ENCODE results near the gene SEMA3F.

The SEMA3F gene

DNA sequence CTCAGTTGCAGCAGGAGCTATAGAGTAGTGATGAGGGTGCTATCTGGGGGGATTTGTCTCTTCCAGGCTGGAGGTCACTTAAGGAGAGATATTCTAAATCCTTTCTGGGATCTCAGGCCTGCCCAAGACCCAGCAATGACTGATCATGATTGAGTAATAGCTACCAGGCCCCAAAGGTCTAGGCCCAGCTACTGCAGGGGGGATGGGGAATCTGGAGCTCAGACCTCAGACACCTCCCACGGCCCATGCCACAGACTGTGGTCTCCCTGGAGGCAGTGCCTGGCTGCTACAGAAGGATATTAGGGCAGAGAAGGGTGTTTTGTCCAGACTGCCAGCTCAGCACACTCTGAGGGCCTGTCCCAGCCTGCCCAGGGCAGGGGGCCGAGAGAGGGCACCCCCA is 56.8 kb downstream of the SEMA3F start:
- no peaks in the 10 kb centered on the region for H3K36me3 Mint-ChIP-seq
- no peaks in the 10 kb centered on the region for H3K4me1 Mint-ChIP-seq (ENCODE audit: low read depth)
- H3K27ac Mint-ChIP-seq = no peak overlapping the region
- no peak overlapping the region for H3K4me3 Mint-ChIP-seq
- H3K27me3 Mint-ChIP-seq = no peaks in the 10 kb centered on the region
- H3K9me3 Mint-ChIP-seq (ENCODE audit: low read depth) = no peaks in the 10 kb centered on the region

GRCh38 chr3:50212502-50212901 is 57.4 kb downstream of the SEMA3F start:
- Mint-ChIP-seq H3K4me3 (no peak overlapping the region), H3K4me1 (ENCODE audit: low read depth) (no peaks in the 10 kb centered on the region), H3K9me3 (ENCODE audit: low read depth) (no peaks in the 10 kb centered on the region), H3K27ac (no peak overlapping the region), H3K27me3 (no peaks in the 10 kb centered on the region), H3K36me3 (no peaks in the 10 kb centered on the region)

- no peaks in the 10 kb centered on the region for H3K27me3 Mint-ChIP-seq
Measured at GRCh38 chr3:50212971-50213370, 57.8 kb downstream of the SEMA3F start.

DNA sequence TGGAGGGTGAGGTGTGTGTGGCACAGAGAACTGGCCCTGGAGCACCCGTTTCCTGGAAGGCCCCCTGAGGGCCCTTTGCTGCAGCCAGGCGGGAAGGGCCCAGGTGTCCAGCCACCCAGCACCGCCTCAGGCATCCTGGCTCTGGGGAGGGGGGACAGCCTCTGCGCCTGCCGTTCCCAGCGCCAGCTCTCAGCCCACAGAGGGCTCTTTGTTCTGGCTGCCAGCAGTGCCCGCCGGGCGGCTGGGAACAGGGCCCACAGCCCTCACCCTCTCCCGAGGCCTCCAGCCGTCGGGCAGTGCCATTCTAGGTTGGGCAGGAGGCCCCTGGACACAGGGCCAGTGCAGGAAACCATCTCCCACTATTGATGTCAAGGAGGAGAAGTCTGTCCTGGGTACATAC is 58.2 kb downstream of the SEMA3F start:
- no peaks in the 10 kb centered on the region for H3K27me3 Mint-ChIP-seq
- no peaks in the 10 kb centered on the region for H3K36me3 Mint-ChIP-seq
- H3K27ac Mint-ChIP-seq = no peak overlapping the region
- no peak overlapping the region for H3K4me3 Mint-ChIP-seq
- H3K4me1 Mint-ChIP-seq (ENCODE audit: low read depth) = no peaks in the 10 kb centered on the region
- no peaks in the 10 kb centered on the region for H3K9me3 Mint-ChIP-seq (ENCODE audit: low read depth)

More at GRCh38 chr3:50212971-50213370, 57.8 kb downstream of the SEMA3F start:
- no peak overlapping the region for H3K27ac Mint-ChIP-seq
- no peaks in the 10 kb centered on the region for H3K4me1 Mint-ChIP-seq (ENCODE audit: low read depth)
- no peaks in the 10 kb centered on the region for H3K9me3 Mint-ChIP-seq (ENCODE audit: low read depth)
- H3K36me3 Mint-ChIP-seq = no peaks in the 10 kb centered on the region
- no peak overlapping the region for H3K4me3 Mint-ChIP-seq

DNA sequence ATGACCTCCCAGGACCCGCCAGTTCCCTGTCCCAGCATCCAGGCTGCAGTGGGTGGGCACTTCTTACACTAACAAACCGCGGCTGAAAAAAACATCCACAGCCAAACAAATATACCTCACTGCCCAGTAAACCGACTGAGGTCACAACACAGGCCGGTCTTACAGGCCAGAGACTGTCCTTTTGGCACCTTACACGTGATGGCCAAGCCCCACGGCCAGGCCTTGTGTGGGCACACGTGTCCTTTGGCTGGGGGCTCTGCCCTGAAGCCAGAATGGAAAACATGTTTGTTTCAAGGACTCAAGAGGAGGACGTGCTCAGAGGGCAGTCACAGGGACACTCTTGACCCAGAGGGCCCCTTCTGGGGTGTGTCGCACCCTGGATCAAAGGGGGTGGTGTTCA is 59.7 kb downstream of the SEMA3F start:
- no peaks in the 10 kb centered on the region for H3K9me3 Mint-ChIP-seq (ENCODE audit: low read depth)
- H3K36me3 Mint-ChIP-seq = no peaks in the 10 kb centered on the region
- no peaks in the 10 kb centered on the region for H3K4me1 Mint-ChIP-seq (ENCODE audit: low read depth)
- no peak overlapping the region for H3K4me3 Mint-ChIP-seq
- H3K27me3 Mint-ChIP-seq = no peaks in the 10 kb centered on the region
- no peak overlapping the region for H3K27ac Mint-ChIP-seq

GRCh38 chr3:50215529-50215928 is 60.4 kb downstream of the SEMA3F start:
- no peaks in the 10 kb centered on the region for H3K36me3 Mint-ChIP-seq
- no peaks in the 10 kb centered on the region for H3K4me1 Mint-ChIP-seq (ENCODE audit: low read depth)
- no peaks in the 10 kb centered on the region for H3K27me3 Mint-ChIP-seq
- no peaks in the 10 kb centered on the region for H3K9me3 Mint-ChIP-seq (ENCODE audit: low read depth)
- no peak overlapping the region for H3K4me3 Mint-ChIP-seq
- H3K27ac Mint-ChIP-seq = no peak overlapping the region

GRCh38 chr3:50217681-50218080 is 62.6 kb downstream of the SEMA3F start:
- Mint-ChIP-seq H3K9me3 (ENCODE audit: low read depth) (no peaks in the 10 kb centered on the region), H3K4me1 (ENCODE audit: low read depth) (no peaks in the 10 kb centered on the region), H3K4me3 (no peak overlapping the region), H3K27ac (no peak overlapping the region), H3K27me3 (no peaks in the 10 kb centered on the region), H3K36me3 (no peaks in the 10 kb centered on the region)

- H3K4me1 Mint-ChIP-seq (ENCODE audit: low read depth) = no peaks in the 10 kb centered on the region
- H3K9me3 Mint-ChIP-seq (ENCODE audit: low read depth) = no peaks in the 10 kb centered on the region
- H3K27ac Mint-ChIP-seq = no peak overlapping the region
- H3K27me3 Mint-ChIP-seq = no peaks in the 10 kb centered on the region
- H3K4me3 Mint-ChIP-seq = no peak overlapping the region
- no peaks in the 10 kb centered on the region for H3K36me3 Mint-ChIP-seq
Measured at GRCh38 chr3:50218448-50218847, 63.3 kb downstream of the SEMA3F start.

GRCh38 chr3:50219285-50219684 is 64.2 kb downstream of the SEMA3F start:
- H3K27me3 Mint-ChIP-seq = no peaks in the 10 kb centered on the region
- H3K4me1 Mint-ChIP-seq (ENCODE audit: low read depth) = no peaks in the 10 kb centered on the region
- H3K27ac Mint-ChIP-seq = no peak overlapping the region
- no peaks in the 10 kb centered on the region for H3K36me3 Mint-ChIP-seq
- no peaks in the 10 kb centered on the region for H3K9me3 Mint-ChIP-seq (ENCODE audit: low read depth)
- H3K4me3 Mint-ChIP-seq = no peak overlapping the region

GRCh38 chr3:50220109-50220508 is 65.0 kb downstream of the SEMA3F start:
- Mint-ChIP-seq H3K36me3 (no peaks in the 10 kb centered on the region), H3K27me3 (no peaks in the 10 kb centered on the region), H3K27ac (no peak overlapping the region), H3K4me3 (no peak overlapping the region), H3K9me3 (ENCODE audit: low read depth) (no peaks in the 10 kb centered on the region), H3K4me1 (ENCODE audit: low read depth) (peaks cover 2% of the 10 kb centered on the region)

DNA sequence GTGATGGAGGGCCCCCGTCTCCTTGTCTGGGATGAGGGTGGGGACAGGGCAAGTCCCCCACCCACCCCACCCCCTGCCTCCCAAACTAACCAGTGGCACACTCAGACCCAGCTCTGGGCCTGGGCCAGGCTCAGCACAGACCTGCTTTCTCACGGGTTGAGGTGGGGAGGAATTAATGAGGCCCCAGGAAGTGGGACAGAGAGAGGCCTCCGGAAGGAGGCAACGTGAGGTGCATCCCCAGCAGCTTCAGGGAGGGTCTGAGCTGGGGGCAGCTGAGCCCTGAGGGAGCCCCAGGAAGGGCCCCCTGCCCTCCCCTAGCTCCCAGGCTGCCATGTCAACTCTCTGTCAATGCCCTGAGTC is 65.9 kb downstream of the SEMA3F start:
- H3K27ac Mint-ChIP-seq = no peak overlapping the region
- H3K4me3 Mint-ChIP-seq = no peak overlapping the region
- no peaks in the 10 kb centered on the region for H3K36me3 Mint-ChIP-seq
- peaks cover 5% of the 10 kb centered on the region for H3K4me1 Mint-ChIP-seq (ENCODE audit: low read depth)
- H3K9me3 Mint-ChIP-seq (ENCODE audit: low read depth) = no peaks in the 10 kb centered on the region
- H3K27me3 Mint-ChIP-seq = no peaks in the 10 kb centered on the region

DNA sequence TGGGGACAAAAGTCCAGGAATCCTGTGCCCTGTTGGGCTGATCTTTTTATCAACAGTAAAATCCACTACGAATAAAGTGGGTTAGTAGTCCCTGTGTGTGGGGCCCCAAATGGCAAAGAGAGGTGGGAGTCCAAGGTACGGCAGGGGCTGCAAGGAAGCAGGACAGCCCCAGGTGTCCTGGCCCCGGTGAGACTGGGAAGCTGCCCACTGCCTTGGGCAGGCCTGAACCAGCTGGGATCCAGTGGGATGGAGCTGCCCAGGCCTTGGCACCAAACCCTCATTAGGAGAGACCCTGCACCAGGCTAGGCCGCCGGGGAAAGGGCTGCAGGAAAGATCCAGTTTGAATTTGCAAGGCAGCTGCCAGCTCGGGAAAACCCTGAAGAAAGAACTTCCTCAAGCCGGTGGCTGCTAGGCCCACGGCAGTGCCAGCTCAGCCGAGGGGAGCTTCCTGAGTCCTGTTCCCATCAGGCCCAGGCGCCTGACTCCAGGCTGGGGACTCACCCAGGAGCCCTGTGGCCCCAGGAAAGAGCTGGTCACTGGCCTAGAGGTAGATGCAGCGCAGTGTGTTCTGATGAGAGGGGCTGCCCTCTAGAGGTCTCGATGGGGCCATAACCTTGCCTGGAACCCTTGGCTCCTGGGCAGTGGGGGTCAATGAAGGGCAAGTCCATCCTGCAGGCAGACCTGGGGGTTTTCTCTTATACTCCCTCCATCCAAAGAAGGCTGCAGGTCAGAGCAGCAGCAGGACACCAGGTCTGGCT is 66.5 kb downstream of the SEMA3F start:
- no peak overlapping the region for H3K27ac Mint-ChIP-seq
- no peaks in the 10 kb centered on the region for H3K36me3 Mint-ChIP-seq
- H3K9me3 Mint-ChIP-seq (ENCODE audit: low read depth) = no peaks in the 10 kb centered on the region
- H3K4me3 Mint-ChIP-seq = no peak overlapping the region
- H3K27me3 Mint-ChIP-seq = no peaks in the 10 kb centered on the region
- H3K4me1 Mint-ChIP-seq (ENCODE audit: low read depth) = peaks cover 8% of the 10 kb centered on the region

DNA sequence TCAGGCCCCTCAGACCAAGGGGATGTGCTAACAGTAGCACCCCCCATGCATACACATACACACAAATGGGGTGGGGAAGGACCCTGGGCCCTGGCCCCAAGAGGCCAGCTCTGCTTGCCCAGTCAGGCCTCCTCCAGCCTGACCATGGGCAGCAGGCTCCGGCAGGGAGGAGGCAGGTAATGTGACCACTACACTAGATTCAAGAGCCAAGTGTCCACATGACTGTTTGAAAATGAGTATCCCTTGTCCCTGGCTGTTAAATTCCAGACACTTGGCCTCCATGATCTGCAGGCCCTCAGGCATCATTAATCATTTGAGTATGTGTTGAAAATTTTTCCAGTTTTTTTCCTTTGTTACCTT is 67.0 kb downstream of the SEMA3F start:
- no peaks in the 10 kb centered on the region for H3K9me3 Mint-ChIP-seq (ENCODE audit: low read depth)
- H3K27me3 Mint-ChIP-seq = no peaks in the 10 kb centered on the region
- H3K36me3 Mint-ChIP-seq = no peaks in the 10 kb centered on the region
- peaks cover 12% of the 10 kb centered on the region for H3K4me1 Mint-ChIP-seq (ENCODE audit: low read depth)
- no peak overlapping the region for H3K27ac Mint-ChIP-seq
- H3K4me3 Mint-ChIP-seq = no peak overlapping the region

DNA sequence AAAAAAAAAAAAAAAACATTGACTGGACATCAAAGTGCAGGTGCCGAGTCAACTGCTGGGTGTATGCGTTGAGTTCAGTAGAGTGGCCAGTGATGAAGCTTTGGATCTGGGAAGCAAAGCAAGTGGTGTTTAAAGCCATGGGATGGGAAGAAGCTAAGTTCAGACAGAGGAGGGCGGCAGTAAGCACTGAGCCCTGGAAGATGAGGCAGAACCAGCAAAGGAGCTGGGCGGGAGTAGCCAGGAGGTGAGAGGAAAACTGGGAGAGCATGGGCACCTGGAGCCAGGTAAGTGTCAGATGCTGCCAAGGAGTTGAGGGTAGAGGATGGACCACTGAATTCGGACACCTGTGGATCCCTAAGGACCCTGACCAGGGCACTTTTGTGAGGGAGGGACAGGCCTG is 69.5 kb downstream of the SEMA3F start:
- no peaks in the 10 kb centered on the region for H3K27me3 Mint-ChIP-seq
- H3K4me1 Mint-ChIP-seq (ENCODE audit: low read depth) = peaks cover 24% of the 10 kb centered on the region
- H3K9me3 Mint-ChIP-seq (ENCODE audit: low read depth) = no peaks in the 10 kb centered on the region
- no peaks in the 10 kb centered on the region for H3K36me3 Mint-ChIP-seq
- H3K27ac Mint-ChIP-seq = no peak overlapping the region
- peak overlapping the region; percentile 27 for H3K4me3 Mint-ChIP-seq

- Mint-ChIP-seq H3K27me3 (no peaks in the 10 kb centered on the region), H3K36me3 (no peaks in the 10 kb centered on the region), H3K4me3 (peak overlapping the region; percentile 96), H3K9me3 (ENCODE audit: low read depth) (no peaks in the 10 kb centered on the region), H3K27ac (peak overlapping the region; percentile 76), H3K4me1 (ENCODE audit: low read depth) (peaks cover 24% of the 10 kb centered on the region)
Measured at GRCh38 chr3:50226888-50227389, 71.8 kb downstream of the SEMA3F start.
